Mucosa of descending colon (tissue), 3 donors: ENCODE results near the gene NTM. TPM values are rescaled to one million over a fixed set of nuclear protein-coding genes. Genes with fewer than 3 reads are reported as not detected.

Experiments
- ATAC-seq: fragments of 200-7000 bp; cut with Tn5 transposase; one replicate; pipeline ENCODE4 v1.9.1; 2020; ENCODE audit warnings: mild to moderate bottlenecking, moderate library complexity
- DNase-seq, 3 donors: peaks; one replicate each; pipeline ENCODE4 v3.0.0-alpha.2; 2020
- H3K36me3 ChIP-seq: fragments of 200-600 bp; one replicate; pipeline ENCODE4 v1.8.0; 2021; ENCODE audit warnings: low read depth, mild to moderate bottlenecking
- H3K4me1 ChIP-seq: fragments of 200-600 bp; one replicate; pipeline ENCODE4 v1.8.0; 2021; ENCODE audit warnings: low read depth, mild to moderate bottlenecking
- H3K4me3 ChIP-seq: fragments of 200-600 bp; one replicate; pipeline ENCODE4 v1.8.0; 2021; ENCODE audit warnings: mild to moderate bottlenecking
- H3K9me3 ChIP-seq: fragments of 200-600 bp; one replicate; pipeline ENCODE4 v1.8.0; 2021; ENCODE audit warnings: mild to moderate bottlenecking
- intact Hi-C, 2 donors: fragments of 100-400 bp; cut with DNase I in 1 of 2; cut with micrococcal nuclease in 1 of 2; formaldehyde crosslinking; loops; one replicate each; pipeline versions ENCODE4 v1.11.0 to v1.11.1; 2022; cut with DNase I, micrococcal nuclease
- total RNA-seq, 3 donors: library from RNA; stranded (reverse); fragmentation: NEBNext Ultra II Directional in 2 of 3; extraction: Animal tissue kit (Norgen Biotek cat#: 25700) in 2 of 3; gene quantifications; one replicate each; pipeline versions ENCODE4 v1.2.1 to v1.2.4, GENCODE V29; 2021 to 2023
- TF ChIP-seq, protein P1 (sequence below): fragments of 200-600 bp; IDR thresholded peaks from one replicate; pipeline ENCODE4 v1.8.0; 2022; ENCODE audit warnings: antibody characterized with exemption, mild to moderate bottlenecking
- donor health status: DM: no; HTN: no; CAD: no; lungs with moderate emphysema.
- donor health status: DM: no; HTN: no; CAD: no.
- donor health status: DM: no; HTN: yes; CAD: no.

The NTM gene
- total RNA-seq, 3 donors from 2014 or later, result 0.64 to 7.7 (median 1.2) TPM

GRCh38 chr11:131522851-131523250 is 152.4 kb downstream of the NTM start:
- Histone ChIP-seq H3K4me1 (no peaks in the 10 kb centered on the region), H3K9me3 (no peaks in the 10 kb centered on the region), H3K36me3 (no peaks in the 10 kb centered on the region), H3K4me3 (no peak overlapping the region)
- intact Hi-C loops, result no loop called here
- TF ChIP-seq, protein P1, sequence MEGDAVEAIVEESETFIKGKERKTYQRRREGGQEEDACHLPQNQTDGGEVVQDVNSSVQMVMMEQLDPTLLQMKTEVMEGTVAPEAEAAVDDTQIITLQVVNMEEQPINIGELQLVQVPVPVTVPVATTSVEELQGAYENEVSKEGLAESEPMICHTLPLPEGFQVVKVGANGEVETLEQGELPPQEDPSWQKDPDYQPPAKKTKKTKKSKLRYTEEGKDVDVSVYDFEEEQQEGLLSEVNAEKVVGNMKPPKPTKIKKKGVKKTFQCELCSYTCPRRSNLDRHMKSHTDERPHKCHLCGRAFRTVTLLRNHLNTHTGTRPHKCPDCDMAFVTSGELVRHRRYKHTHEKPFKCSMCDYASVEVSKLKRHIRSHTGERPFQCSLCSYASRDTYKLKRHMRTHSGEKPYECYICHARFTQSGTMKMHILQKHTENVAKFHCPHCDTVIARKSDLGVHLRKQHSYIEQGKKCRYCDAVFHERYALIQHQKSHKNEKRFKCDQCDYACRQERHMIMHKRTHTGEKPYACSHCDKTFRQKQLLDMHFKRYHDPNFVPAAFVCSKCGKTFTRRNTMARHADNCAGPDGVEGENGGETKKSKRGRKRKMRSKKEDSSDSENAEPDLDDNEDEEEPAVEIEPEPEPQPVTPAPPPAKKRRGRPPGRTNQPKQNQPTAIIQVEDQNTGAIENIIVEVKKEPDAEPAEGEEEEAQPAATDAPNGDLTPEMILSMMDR, result no peak
- no peak for DNase-seq
- ATAC-seq, result no peak

DNA sequence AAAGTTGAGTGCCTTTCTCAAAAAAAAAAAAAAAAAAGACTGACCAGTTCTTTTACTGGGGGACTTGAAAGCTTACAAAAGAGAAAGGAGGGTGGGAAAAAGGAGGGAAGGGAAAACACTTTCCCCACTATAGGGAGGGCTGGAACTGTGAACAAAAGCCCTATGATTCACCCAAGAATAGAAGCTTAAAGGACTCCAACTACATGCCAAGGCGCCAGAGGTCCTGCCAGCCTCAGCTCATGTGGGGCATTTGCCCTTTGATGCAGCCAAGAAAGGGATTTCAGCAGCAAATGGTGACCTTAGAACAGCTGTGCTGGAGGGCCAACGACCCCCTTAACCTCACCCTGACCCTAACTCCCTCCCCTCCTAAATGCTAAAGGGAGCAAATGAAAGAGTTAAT is 160.0 kb downstream of the NTM start:
- no peak for DNase-seq
- Histone ChIP-seq H3K9me3 (no peaks in the 10 kb centered on the region), H3K4me1 (no peaks in the 10 kb centered on the region), H3K4me3 (no peak overlapping the region), H3K36me3 (no peaks in the 10 kb centered on the region)
- TF ChIP-seq, protein P1, result no peak
- ATAC-seq, result no peak
- intact Hi-C loops, result no loop called here

DNA sequence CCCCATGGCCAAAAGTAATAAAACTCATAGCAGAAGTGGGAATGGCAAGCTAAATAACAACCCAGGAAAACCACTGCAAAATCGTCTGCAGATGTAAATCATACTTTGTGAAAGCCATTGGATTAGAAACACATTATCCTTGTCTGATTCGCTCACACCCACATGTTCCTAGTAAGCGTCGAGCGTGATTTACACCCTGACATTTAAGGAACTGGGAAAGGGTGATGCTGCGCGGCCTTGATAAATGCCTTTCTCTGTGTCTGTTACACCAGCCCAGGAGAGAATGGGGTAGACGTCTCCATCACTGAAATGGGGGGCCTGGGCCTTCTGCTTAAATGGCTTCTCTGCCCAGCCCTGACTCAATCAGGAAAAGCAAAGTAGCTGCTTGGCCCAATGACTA is 162.7 kb downstream of the NTM start:
- intact Hi-C loops, result no loop called here
- ATAC-seq (no peak), DNase-seq (no peak)
- Histone ChIP-seq H3K4me3 (no peak overlapping the region), H3K36me3 (no peaks in the 10 kb centered on the region), H3K4me1 (no peaks in the 10 kb centered on the region), H3K9me3 (no peaks in the 10 kb centered on the region)
- TF ChIP-seq, protein P1, result no peak

- DNase-seq (no peak), ATAC-seq (no peak)
- TF ChIP-seq, protein P1, result no peak
- Histone ChIP-seq H3K4me1 (no peaks in the 10 kb centered on the region), H3K9me3 (no peaks in the 10 kb centered on the region), H3K36me3 (no peaks in the 10 kb centered on the region), H3K4me3 (no peak overlapping the region)
- intact Hi-C loops, result no loop called here
Observed at GRCh38 chr11:131533998-131534397, 163.6 kb downstream of the NTM start.

- TF ChIP-seq, protein P1, result no peak
- Histone ChIP-seq H3K9me3 (no peaks in the 10 kb centered on the region), H3K4me3 (no peak overlapping the region), H3K36me3 (no peaks in the 10 kb centered on the region), H3K4me1 (no peaks in the 10 kb centered on the region)
- intact Hi-C loops, result no loop called here
- DNase-seq (no peak), ATAC-seq (no peak)
Observed at GRCh38 chr11:131534611-131535010, 164.2 kb downstream of the NTM start.

GRCh38 chr11:131536159-131536558 is 165.7 kb downstream of the NTM start:
- intact Hi-C loops, result no loop called here
- TF ChIP-seq, protein P1, result no peak
- Histone ChIP-seq H3K9me3 (no peaks in the 10 kb centered on the region), H3K4me1 (no peaks in the 10 kb centered on the region), H3K4me3 (no peak overlapping the region), H3K36me3 (no peaks in the 10 kb centered on the region)
- ATAC-seq (no peak), DNase-seq (no peak)
